Measurements from ENCODE around the gene FEN1.

- TF ChIP-seq CTCF (IDR thresholded peaks at IDR 0.05): no peak
- no peak for TF ChIP-seq POLR2A (IDR thresholded peaks at IDR 0.05)
Measured at GRCh38 chr11:61840371-61840770, 47.7 kb downstream of the FEN1 start.

All from vagina (tissue), 2 donors.